ENCODE measurements around the gene TTC36.

- TF ChIP-seq CTCF (IDR thresholded peaks at IDR 0.05): peak in 5 of 7 experiments; percentile 66 to 82 (median 73)
- TF ChIP-seq POLR2AphosphoS5 (IDR thresholded peaks at IDR 0.05): peak in 1 of 3 donors; percentile 52
Measured at GRCh38 chr11:118488480-118489109, 38.7 kb upstream of the TTC36 start.

All from stomach (tissue), 4 donors.